Testis (tissue), 2 donors: ENCODE measurements around the gene NOX4.

Experiments used
- CTCF ChIP-seq, 3 experiments: fragments of 450-650 bp in 2 of 3; fragments of 200-600 bp in 1 of 3; sonication (generic) in 1 of 3; IDR thresholded peaks; one replicate each; pipeline ENCODE4 v1.5.1; 2016 to 2019; ENCODE audit warnings: antibody characterized with exemption in 3 of 3, mild to moderate bottlenecking in 2 of 3, moderate library complexity in 1 of 3
- POLR2A ChIP-seq: fragments of 450-650 bp; IDR thresholded peaks from one replicate; pipeline ENCODE4 v1.6.1; 2017; ENCODE audit warnings: antibody characterized with exemption, mild to moderate bottlenecking, moderate library complexity

GRCh38 chr11:89490981-89491690 lies at the start of gene NOX4:
- TF ChIP-seq CTCF (IDR thresholded peaks at IDR 0.05) (no peak), POLR2A (no peak)
